ENCODE data around the gene C16orf54.
"Not testable (repeated sequence)": the region's sequence is repeated elsewhere in the genome, so short reads cannot be mapped to it uniquely, and the experiment has no call there.

DNA sequence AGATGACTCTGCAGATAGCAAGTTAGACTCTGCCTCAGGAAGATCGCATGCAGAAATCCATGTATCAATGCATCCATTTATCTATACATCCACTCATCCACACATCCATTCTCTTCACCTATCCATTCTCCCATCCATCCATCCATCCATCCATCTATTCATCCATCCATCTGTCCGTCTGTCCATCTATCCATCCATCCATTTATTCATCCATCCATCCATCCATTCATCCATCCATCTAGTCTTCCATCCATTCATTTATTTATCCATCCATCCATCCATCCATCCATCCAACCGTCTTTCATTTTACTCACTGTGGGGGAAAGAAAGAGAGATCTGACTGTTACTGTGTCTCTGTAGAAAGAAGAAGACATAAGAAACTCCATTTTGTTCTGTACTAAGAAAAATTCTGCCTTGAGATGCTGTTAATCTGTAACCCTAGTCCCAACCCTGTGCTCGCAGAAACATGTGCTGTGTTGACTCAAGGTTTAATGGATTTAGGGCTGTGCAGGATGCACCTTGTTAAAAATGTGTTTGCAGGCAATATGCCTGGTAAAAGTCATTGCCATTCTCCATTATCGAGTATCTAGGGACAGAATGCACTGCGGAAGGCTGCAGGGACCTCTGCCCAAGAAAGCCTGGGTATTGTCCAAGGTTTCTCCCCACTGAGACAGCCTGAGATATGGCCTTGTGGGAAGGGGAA, 5.7 kb downstream of the C16orf54 start:
- TF ChIP-seq POLR2A (IDR thresholded peaks at IDR 0.05): not testable (repeated sequence)
- TF ChIP-seq, protein P1, sequence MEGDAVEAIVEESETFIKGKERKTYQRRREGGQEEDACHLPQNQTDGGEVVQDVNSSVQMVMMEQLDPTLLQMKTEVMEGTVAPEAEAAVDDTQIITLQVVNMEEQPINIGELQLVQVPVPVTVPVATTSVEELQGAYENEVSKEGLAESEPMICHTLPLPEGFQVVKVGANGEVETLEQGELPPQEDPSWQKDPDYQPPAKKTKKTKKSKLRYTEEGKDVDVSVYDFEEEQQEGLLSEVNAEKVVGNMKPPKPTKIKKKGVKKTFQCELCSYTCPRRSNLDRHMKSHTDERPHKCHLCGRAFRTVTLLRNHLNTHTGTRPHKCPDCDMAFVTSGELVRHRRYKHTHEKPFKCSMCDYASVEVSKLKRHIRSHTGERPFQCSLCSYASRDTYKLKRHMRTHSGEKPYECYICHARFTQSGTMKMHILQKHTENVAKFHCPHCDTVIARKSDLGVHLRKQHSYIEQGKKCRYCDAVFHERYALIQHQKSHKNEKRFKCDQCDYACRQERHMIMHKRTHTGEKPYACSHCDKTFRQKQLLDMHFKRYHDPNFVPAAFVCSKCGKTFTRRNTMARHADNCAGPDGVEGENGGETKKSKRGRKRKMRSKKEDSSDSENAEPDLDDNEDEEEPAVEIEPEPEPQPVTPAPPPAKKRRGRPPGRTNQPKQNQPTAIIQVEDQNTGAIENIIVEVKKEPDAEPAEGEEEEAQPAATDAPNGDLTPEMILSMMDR (IDR thresholded peaks at IDR 0.05): not testable (repeated sequence)
